Neuronal stem cell (in vitro differentiated cells): ENCODE measurements around the gene EPB41L4B.
A peak's percentile ranks its signal among the peaks of the same experiment; 100 is the strongest.

Experiments
- DNase-seq: peaks from one replicate; pipeline ENCODE4 v3.0.0-alpha.2; 2013; ENCODE audit warnings: low spot score
- H2AFZ ChIP-seq: one replicate; pipeline ENCODE4 v1.6.1; 2013; ENCODE audit warnings: mild to moderate bottlenecking, low read length, inconsistent platforms
- H2AK5ac ChIP-seq: 2 replicates; pipeline ENCODE4 v1.6.1; 2013; ENCODE audit warnings: low read depth, mild to moderate bottlenecking, inconsistent platforms, low read length, moderate library complexity, mixed read lengths
- H2BK120ac ChIP-seq: 2 replicates; pipeline ENCODE4 v1.6.1; 2013; ENCODE audit warnings: low read depth, mild to moderate bottlenecking, inconsistent platforms, low read length, moderate library complexity, mixed read lengths
- H2BK12ac ChIP-seq: one replicate; pipeline ENCODE4 v1.6.1; 2013; ENCODE audit warnings: low read length, inconsistent platforms
- H2BK15ac ChIP-seq: 2 replicates; pipeline ENCODE4 v1.6.1; 2013; ENCODE audit warnings: mild to moderate bottlenecking, low read length, inconsistent platforms, mixed read lengths
- H2BK5ac ChIP-seq: one replicate; pipeline ENCODE4 v1.6.1; 2013; ENCODE audit warnings: inconsistent platforms, mild to moderate bottlenecking, low read length, moderate library complexity
- H3K14ac ChIP-seq: one replicate; pipeline ENCODE4 v1.6.1; 2013; ENCODE audit warnings: low read length, inconsistent platforms
- H3K18ac ChIP-seq: 2 replicates; pipeline ENCODE4 v1.6.1; 2013; ENCODE audit warnings: low read length, inconsistent platforms
- H3K23ac ChIP-seq: 2 replicates; pipeline ENCODE4 v1.6.1; 2013; ENCODE audit warnings: low read depth, mild to moderate bottlenecking, mixed read lengths, low read length, inconsistent platforms; ENCODE audit not compliant: poor library complexity
- H3K27ac ChIP-seq: replicated peaks from 3 replicates; pipeline ENCODE4 v1.5.1; 2013; ENCODE audit warnings: low read length, inconsistent platforms
- H3K27me3 ChIP-seq, 3 experiments: 2 replicates each; pipeline ENCODE4 v1.6.1; 2013; ENCODE audit warnings: low read length in 3 of 3, mild to moderate bottlenecking in 2 of 3, inconsistent platforms in 1 of 3, low read depth in 1 of 3, mixed read lengths in 1 of 3, moderate library complexity in 1 of 3; ENCODE audit not compliant: control insufficient read depth in 3 of 3, insufficient read depth in 3 of 3
- H3K36me3 ChIP-seq, 2 donors: replicated peaks in 1 of 2; 2 replicates each; pipeline ENCODE4 v1.6.1; 2013; ENCODE audit warnings: low read length in 2 of 2; ENCODE audit not compliant: control insufficient read depth in 2 of 2, insufficient read depth in 2 of 2
- H3K4ac ChIP-seq: 2 replicates; pipeline ENCODE4 v1.6.1; 2013; ENCODE audit warnings: inconsistent platforms, mild to moderate bottlenecking, low read length, moderate library complexity
- H3K4me1 ChIP-seq, 2 donors: 1 replicate in 1 of 2; 2 replicates in 1 of 2; pipeline ENCODE4 v1.6.1; 2013; ENCODE audit warnings: low read length in 2 of 2, low read depth in 1 of 2; ENCODE audit not compliant: control insufficient read depth in 2 of 2, insufficient read depth in 1 of 2
- H3K4me2 ChIP-seq: one replicate; pipeline ENCODE4 v1.6.1; 2013; ENCODE audit warnings: mild to moderate bottlenecking, low read length, inconsistent platforms; ENCODE audit not compliant: insufficient read depth, poor library complexity, severe bottlenecking
- H3K4me3 ChIP-seq, 2 donors: 2 replicates each; pipeline ENCODE4 v1.5.1; 2013; ENCODE audit warnings: low read length in 2 of 2, mild to moderate bottlenecking in 2 of 2, inconsistent platforms in 1 of 2, moderate library complexity in 1 of 2
- H3K79me1 ChIP-seq: one replicate; pipeline ENCODE4 v1.6.1; 2013; ENCODE audit warnings: low read depth, mild to moderate bottlenecking, inconsistent platforms, low read length, moderate library complexity
- H3K9ac ChIP-seq: one replicate; pipeline ENCODE4 v1.6.1; 2013; ENCODE audit warnings: mild to moderate bottlenecking, low read depth, low read length, inconsistent platforms; ENCODE audit not compliant: poor library complexity
- H3K9me3 ChIP-seq, 2 donors: replicated peaks in 1 of 2; 2 replicates each; pipeline versions ENCODE3 to v1.6.1; 2013; ENCODE audit warnings: low read length in 2 of 2, mild to moderate bottlenecking in 2 of 2, inconsistent platforms in 1 of 2, low read depth in 1 of 2, mixed read lengths in 1 of 2, moderate library complexity in 1 of 2; ENCODE audit not compliant: control insufficient read depth in 2 of 2, insufficient read depth in 1 of 2
- H4K8ac ChIP-seq: one replicate; pipeline ENCODE4 v1.6.1; 2013; ENCODE audit warnings: low read depth, mild to moderate bottlenecking, inconsistent platforms, low read length, moderate library complexity
- H4K91ac ChIP-seq: one replicate; pipeline ENCODE4 v1.6.1; 2013; ENCODE audit warnings: low read length, low read depth, mild to moderate bottlenecking, inconsistent platforms; ENCODE audit not compliant: poor library complexity
- WGBS, 2 donors: extraction: QIAGEN DNeasy Blood & Tissue Kit; methylation state at CpG; one replicate each; pipeline ENCODE4 v1.1.7; 2013; ENCODE audit warnings: missing lambda C conversion rate in 2 of 2, mixed read lengths in 1 of 2; ENCODE audit not compliant: insufficient read length in 2 of 2, insufficient replicate concordance in 1 of 2; ENCODE audit errors: extremely low coverage in 2 of 2; 5-methylcytosine and 5-hydroxymethylcytosine counted together

The EPB41L4B gene

DNA sequence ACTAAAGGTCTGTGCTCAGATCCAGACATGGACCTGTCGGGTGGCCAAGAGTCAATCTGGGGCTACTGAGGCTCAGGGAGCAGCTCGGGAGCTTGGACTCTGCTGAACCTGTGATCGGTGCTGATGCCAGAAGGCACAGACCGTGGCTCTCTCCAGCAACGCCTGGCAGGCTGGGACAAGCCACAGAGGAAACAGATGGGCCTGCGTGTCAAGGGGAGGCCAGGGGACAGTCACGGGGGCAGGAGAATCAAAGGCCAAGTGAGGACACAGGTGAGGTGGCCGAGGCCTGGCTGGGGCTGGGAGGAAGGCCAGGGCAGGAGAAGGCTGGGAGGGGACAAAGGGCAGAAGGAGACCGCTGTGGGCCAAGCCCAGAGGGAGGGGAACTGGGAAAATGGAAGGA lies 43.4 kb downstream of the EPB41L4B start:
- no peak overlapping the region for H3K4me2 ChIP-seq
- H3K36me3 ChIP-seq: no peaks in the 10 kb centered on the region
- H3K14ac ChIP-seq: peak overlapping the region; percentile 58
- H3K4me3 ChIP-seq: peak overlapping the region in 1 of 2 donors; percentile 19
- H2BK15ac ChIP-seq: no peak overlapping the region
- no peak overlapping the region for H3K4ac ChIP-seq
- H3K9me3 ChIP-seq: peaks cover 0 to 15% of the 10 kb centered on the region in 2 donors
- no CpG with 5 or more reads among the region's 9 CpGs for WGBS, 2 donors
- no peak overlapping the region for H2AFZ ChIP-seq
- no peak overlapping the region for H3K9ac ChIP-seq
- no peak overlapping the region for H4K8ac ChIP-seq
- no peak overlapping the region for H2AK5ac ChIP-seq
- no peak overlapping the region for H4K91ac ChIP-seq
- H3K27ac ChIP-seq: no peak overlapping the region
- H3K27me3 ChIP-seq: no peaks in the 10 kb centered on the region
- DNase-seq: no peak
- no peaks in the 10 kb centered on the region for H3K79me1 ChIP-seq
- H3K4me1 ChIP-seq: no peaks in the 10 kb centered on the region
- H2BK12ac ChIP-seq: no peak overlapping the region
- H2BK5ac ChIP-seq: no peak overlapping the region
- H3K18ac ChIP-seq: peak overlapping the region; percentile 77
- H3K23ac ChIP-seq: peak overlapping the region; percentile 81
- no peak overlapping the region for H2BK120ac ChIP-seq

- Histone ChIP-seq H3K27me3 (no peaks in the 10 kb centered on the region), H2AFZ (no peak overlapping the region), H3K23ac (no peak overlapping the region), H3K18ac (no peak overlapping the region), H2BK15ac (no peak overlapping the region), H3K79me1 (no peaks in the 10 kb centered on the region), H3K36me3 (no peaks in the 10 kb centered on the region), H3K4me2 (no peak overlapping the region), H2AK5ac (no peak overlapping the region), H2BK5ac (no peak overlapping the region), H2BK12ac (no peak overlapping the region), H3K9ac (no peak overlapping the region), H3K9me3 (peaks cover 0 to 9% of the 10 kb centered on the region in 2 donors), H4K91ac (no peak overlapping the region), H4K8ac (no peak overlapping the region), H3K14ac (no peak overlapping the region), H3K27ac (no peak overlapping the region), H3K4me1 (no peaks in the 10 kb centered on the region), H3K4ac (no peak overlapping the region), H2BK120ac (no peak overlapping the region), H3K4me3 (no peak overlapping the region)
- no CpG with 5 or more reads among the region's 13 CpGs for WGBS, 2 donors
- no peak for DNase-seq
These were observed 44.1 kb downstream of the EPB41L4B start for GRCh38 chr9:109276469-109277440.

GRCh38 chr9:109274884-109275730 lies 45.8 kb downstream of the EPB41L4B start:
- peaks cover 0 to 9% of the 10 kb centered on the region in 2 donors for H3K9me3 ChIP-seq
- WGBS, 2 donors: no CpG with 5 or more reads among the region's 8 CpGs
- no peaks in the 10 kb centered on the region for H3K4me1 ChIP-seq
- H3K4me2 ChIP-seq: no peak overlapping the region
- DNase-seq: no peak
- H2BK15ac ChIP-seq: no peak overlapping the region
- no peaks in the 10 kb centered on the region for H3K79me1 ChIP-seq
- no peak overlapping the region for H4K8ac ChIP-seq
- no peak overlapping the region for H2BK12ac ChIP-seq
- no peak overlapping the region for H3K14ac ChIP-seq
- H2BK5ac ChIP-seq: no peak overlapping the region
- H3K36me3 ChIP-seq: no peaks in the 10 kb centered on the region
- no peak overlapping the region for H3K27ac ChIP-seq
- no peak overlapping the region for H3K23ac ChIP-seq
- no peak overlapping the region for H3K18ac ChIP-seq
- no peaks in the 10 kb centered on the region for H3K27me3 ChIP-seq
- no peak overlapping the region for H2BK120ac ChIP-seq
- no peak overlapping the region for H3K4ac ChIP-seq
- H2AK5ac ChIP-seq: no peak overlapping the region
- H4K91ac ChIP-seq: no peak overlapping the region
- H3K9ac ChIP-seq: no peak overlapping the region
- no peak overlapping the region for H2AFZ ChIP-seq
- H3K4me3 ChIP-seq: no peak overlapping the region

- no peak overlapping the region for H3K27ac ChIP-seq
- no peak overlapping the region for H2BK120ac ChIP-seq
- no peak for DNase-seq
- H3K4ac ChIP-seq: no peak overlapping the region
- no CpG with 5 or more reads among the region's 3 CpGs for WGBS, 2 donors
- no peaks in the 10 kb centered on the region for H3K36me3 ChIP-seq
- peaks cover 0 to 9% of the 10 kb centered on the region in 2 donors for H3K9me3 ChIP-seq
- no peak overlapping the region for H2AK5ac ChIP-seq
- no peak overlapping the region for H3K14ac ChIP-seq
- H2BK12ac ChIP-seq: no peak overlapping the region
- no peaks in the 10 kb centered on the region for H3K79me1 ChIP-seq
- no peak overlapping the region for H3K9ac ChIP-seq
- no peaks in the 10 kb centered on the region for H3K27me3 ChIP-seq
- no peak overlapping the region for H2BK15ac ChIP-seq
- no peak overlapping the region for H3K4me3 ChIP-seq
- H4K8ac ChIP-seq: no peak overlapping the region
- H3K4me1 ChIP-seq: peaks cover 3 to 6% of the 10 kb centered on the region in 2 donors
- no peak overlapping the region for H3K18ac ChIP-seq
- H2AFZ ChIP-seq: no peak overlapping the region
- no peak overlapping the region for H3K23ac ChIP-seq
- no peak overlapping the region for H3K4me2 ChIP-seq
- H4K91ac ChIP-seq: no peak overlapping the region
- H2BK5ac ChIP-seq: no peak overlapping the region
These were observed 47.0 kb downstream of the EPB41L4B start for GRCh38 chr9:109273869-109274268.
